Measurements from ENCODE around the gene ACTN1.

DNA sequence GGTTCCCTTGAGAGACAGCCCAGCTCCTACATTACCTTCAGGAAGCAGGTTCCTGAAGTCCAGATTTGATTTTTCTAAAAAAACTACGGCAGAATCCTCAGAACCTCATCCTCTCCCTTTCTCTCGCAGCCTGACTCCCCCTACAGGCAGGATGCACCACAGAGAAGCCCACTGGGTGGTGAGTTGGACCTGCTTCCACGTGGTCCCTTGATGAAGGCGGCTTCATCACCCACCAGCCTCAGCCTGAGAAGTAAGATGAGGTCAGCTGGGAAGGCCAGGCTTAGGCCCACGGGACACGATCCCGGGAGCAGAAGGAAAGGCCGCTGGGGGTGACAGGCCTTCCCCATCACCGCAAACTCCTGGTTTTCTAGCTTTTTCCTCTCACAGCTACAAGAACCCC lies 83.0 kb downstream of the ACTN1 start:
- TF ChIP-seq, protein P1, sequence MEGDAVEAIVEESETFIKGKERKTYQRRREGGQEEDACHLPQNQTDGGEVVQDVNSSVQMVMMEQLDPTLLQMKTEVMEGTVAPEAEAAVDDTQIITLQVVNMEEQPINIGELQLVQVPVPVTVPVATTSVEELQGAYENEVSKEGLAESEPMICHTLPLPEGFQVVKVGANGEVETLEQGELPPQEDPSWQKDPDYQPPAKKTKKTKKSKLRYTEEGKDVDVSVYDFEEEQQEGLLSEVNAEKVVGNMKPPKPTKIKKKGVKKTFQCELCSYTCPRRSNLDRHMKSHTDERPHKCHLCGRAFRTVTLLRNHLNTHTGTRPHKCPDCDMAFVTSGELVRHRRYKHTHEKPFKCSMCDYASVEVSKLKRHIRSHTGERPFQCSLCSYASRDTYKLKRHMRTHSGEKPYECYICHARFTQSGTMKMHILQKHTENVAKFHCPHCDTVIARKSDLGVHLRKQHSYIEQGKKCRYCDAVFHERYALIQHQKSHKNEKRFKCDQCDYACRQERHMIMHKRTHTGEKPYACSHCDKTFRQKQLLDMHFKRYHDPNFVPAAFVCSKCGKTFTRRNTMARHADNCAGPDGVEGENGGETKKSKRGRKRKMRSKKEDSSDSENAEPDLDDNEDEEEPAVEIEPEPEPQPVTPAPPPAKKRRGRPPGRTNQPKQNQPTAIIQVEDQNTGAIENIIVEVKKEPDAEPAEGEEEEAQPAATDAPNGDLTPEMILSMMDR (IDR thresholded peaks at IDR 0.05), result no peak
- TF ChIP-seq POLR2A (IDR thresholded peaks at IDR 0.05), result no peak

Data from suprapubic skin (tissue), 3 donors.